Ascending aorta (tissue), 2 donors: ENCODE results near the gene CENPN. TPM values are rescaled to one million over a fixed set of nuclear protein-coding genes. Genes with fewer than 3 reads are reported as not detected.

Experiments
- DNase-seq, 2 donors: peaks; one replicate each; pipeline ENCODE4 v3.0.0-alpha.2; 2019; ENCODE audit warnings: low spot score in 2 of 2
- H3K27ac ChIP-seq, 2 donors: fragments of 200-600 bp; sonication (generic); one replicate each; pipeline ENCODE4 v1.5.1; 2016 to 2017; ENCODE audit warnings: mild to moderate bottlenecking in 1 of 2
- H3K27me3 ChIP-seq: fragments of 200-600 bp; sonication (generic); one replicate; pipeline ENCODE4 v1.5.1; 2017
- H3K36me3 ChIP-seq, 2 donors: fragments of 200-600 bp; sonication (generic); one replicate each; pipeline ENCODE4 v1.5.1; 2016
- H3K4me1 ChIP-seq, 2 donors: fragments of 200-600 bp; sonication (generic); one replicate each; pipeline ENCODE4 v1.5.1; 2016 to 2017; ENCODE audit warnings: mild to moderate bottlenecking in 1 of 2
- H3K4me3 ChIP-seq, 2 donors: fragments of 200-600 bp; sonication (generic); one replicate each; pipeline ENCODE4 v1.5.1; 2016 to 2017; ENCODE audit warnings: mild to moderate bottlenecking in 1 of 2
- H3K9me3 ChIP-seq, 2 donors: fragments of 200-600 bp; sonication (generic); one replicate each; pipeline ENCODE4 v1.5.1; 2016
- CTCF ChIP-seq, 3 experiments: fragments of 200-600 bp in 2 of 3; fragments of 450-650 bp in 1 of 3; sonication (generic) in 2 of 3; IDR thresholded peaks; one replicate each; pipeline ENCODE4 v1.5.1; 2016 to 2019; ENCODE audit warnings: antibody characterized with exemption in 3 of 3, mild to moderate bottlenecking in 1 of 3, moderate library complexity in 1 of 3
- intact Hi-C: fragments of 100-400 bp; cut with DNase I; formaldehyde crosslinking; loops from one replicate; pipeline ENCODE4 v1.15.1; 2023
- total RNA-seq: library from RNA; depleted of rRNA; stranded (reverse); fragments of >200 nt; gene quantifications from one replicate; pipeline ENCODE4 v1.1.0, GENCODE V29; 2016

CENPN gene
- total RNA-seq, 1 donor from 2014 or later, result not detected

DNA sequence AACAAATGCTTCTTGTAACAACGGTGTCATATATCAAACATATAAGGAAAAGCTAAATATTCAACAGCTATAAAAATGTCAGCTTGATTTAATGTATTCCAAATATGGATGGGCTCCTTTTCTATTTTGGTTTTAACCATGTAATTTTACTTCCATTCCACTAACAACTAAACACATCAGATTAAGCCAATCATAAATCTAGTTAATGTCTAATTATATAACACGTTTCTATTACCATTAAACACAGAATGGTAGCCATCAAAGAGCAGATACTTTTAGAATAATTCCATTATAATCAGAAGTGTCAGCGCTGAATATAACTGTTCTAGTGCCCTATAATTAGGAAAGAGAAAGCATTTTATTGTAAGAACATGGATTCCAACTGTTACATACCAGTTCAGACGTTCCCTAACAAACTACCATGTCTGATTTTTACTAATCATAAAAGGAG is 10.3 kb upstream of the CENPN start:
- intact Hi-C loops, result no loop called here
- no peak for DNase-seq
- H3K27me3 ChIP-seq, result no peaks in the 10 kb centered on the region
- TF ChIP-seq CTCF (IDR thresholded peaks at IDR 0.05), result no peak
- H3K9me3 ChIP-seq, result no peaks in the 10 kb centered on the region
- peak overlapping the region; percentile 17 to 46 for H3K4me3 ChIP-seq
- peaks cover 0 to 4% of the 10 kb centered on the region in 2 donors for H3K4me1 ChIP-seq
- no peak overlapping the region for H3K27ac ChIP-seq
- H3K36me3 ChIP-seq, result no peaks in the 10 kb centered on the region

DNA sequence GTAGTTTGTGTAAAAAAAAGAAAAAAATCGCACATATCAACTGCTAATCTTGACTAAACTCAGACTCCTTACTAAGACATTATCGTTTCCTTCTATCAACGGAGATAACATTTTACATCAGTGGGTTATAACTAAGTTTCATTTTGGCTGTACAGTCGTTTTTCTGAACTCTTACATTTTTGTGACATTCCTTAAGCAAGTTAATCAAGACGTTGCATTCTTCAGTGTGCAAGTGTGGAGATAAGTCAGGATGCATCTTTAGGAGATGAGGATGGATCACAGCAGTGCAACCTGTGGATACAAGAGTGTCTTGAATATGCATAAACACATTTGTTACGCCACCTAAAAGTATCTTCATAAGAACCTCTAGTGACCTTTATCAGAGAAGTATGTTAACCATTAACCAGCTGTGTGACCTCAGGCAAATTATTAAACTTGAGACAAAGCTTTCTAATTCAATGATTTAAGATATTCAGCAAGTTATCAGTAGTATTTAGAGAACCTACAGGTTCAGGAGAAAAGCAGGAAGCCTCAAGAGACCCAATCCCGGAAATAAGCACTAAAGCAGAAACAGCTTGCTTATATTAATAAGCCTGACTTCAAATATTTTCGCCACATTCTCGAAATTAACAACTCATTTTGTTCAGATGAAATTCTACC is 9.7 kb upstream of the CENPN start:
- DNase-seq, result no peak
- Histone ChIP-seq H3K27ac (no peak overlapping the region), H3K27me3 (no peaks in the 10 kb centered on the region), H3K4me3 (peak overlapping the region; percentile 17 to 46), H3K36me3 (no peaks in the 10 kb centered on the region), H3K9me3 (no peaks in the 10 kb centered on the region), H3K4me1 (peaks cover 0 to 4% of the 10 kb centered on the region in 2 donors)
- TF ChIP-seq CTCF (IDR thresholded peaks at IDR 0.05), result no peak
- intact Hi-C loops, result no loop called here

GRCh38 chr16:80997964-80998620 is 8.9 kb upstream of the CENPN start:
- no peak for DNase-seq
- Histone ChIP-seq H3K36me3 (no peaks in the 10 kb centered on the region), H3K27ac (no peak overlapping the region), H3K4me3 (peak overlapping the region in 1 of 2 donors; percentile 17), H3K9me3 (no peaks in the 10 kb centered on the region), H3K4me1 (peaks cover 0 to 4% of the 10 kb centered on the region in 2 donors), H3K27me3 (no peaks in the 10 kb centered on the region)
- TF ChIP-seq CTCF (IDR thresholded peaks at IDR 0.05), result no peak
- intact Hi-C loops, result no loop called here

DNA sequence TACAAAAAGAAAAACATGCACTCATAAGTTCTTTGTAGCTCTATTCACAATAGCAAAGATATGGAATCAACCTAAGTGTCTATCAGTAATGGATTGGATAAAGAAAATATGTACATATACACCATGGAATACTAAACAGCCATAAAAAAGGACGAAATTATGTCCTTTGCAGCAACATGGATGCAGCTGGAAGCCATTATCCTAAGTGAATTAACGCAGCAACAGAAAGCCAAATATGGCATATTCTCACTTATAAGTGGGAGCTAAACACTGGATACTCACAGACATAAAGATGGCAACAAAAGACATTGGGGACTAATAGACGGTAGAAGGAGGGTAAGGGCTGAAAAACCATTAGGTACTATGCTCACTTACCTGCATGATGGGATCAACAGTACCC is 6.1 kb upstream of the CENPN start:
- H3K27ac ChIP-seq, result no peak overlapping the region
- no peaks in the 10 kb centered on the region for H3K9me3 ChIP-seq
- H3K27me3 ChIP-seq, result no peaks in the 10 kb centered on the region
- no peaks in the 10 kb centered on the region for H3K36me3 ChIP-seq
- H3K4me3 ChIP-seq, result no peak overlapping the region
- no peak for TF ChIP-seq CTCF (IDR thresholded peaks at IDR 0.05)
- H3K4me1 ChIP-seq, result peaks cover 3 to 16% of the 10 kb centered on the region in 2 donors
- intact Hi-C loops, result loop anchor here (10.0 kb wide), 4 partner anchors 196 to 1164 kb away; partner anchors contain the start of genes CDYL2, CMIP and GAN
- no peak for DNase-seq

DNA sequence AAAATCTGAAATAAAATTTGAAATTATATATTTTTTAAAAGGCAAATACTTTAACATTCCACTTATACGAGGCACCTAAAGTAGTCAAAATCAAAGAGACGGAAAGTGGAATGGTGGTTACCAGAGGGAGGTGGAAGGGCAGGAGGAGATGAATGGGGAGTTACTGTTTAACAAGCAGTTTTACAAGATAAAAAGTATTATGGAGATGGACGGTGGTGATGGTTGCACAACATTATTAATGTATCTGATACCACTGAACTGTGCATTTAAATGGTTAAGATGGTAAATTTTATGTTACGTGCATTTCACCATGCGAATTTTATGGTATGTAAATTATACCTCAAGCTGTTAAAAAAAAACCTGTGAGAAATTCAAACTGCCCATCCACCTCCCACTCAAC is 5.7 kb upstream of the CENPN start:
- intact Hi-C loops, result loop anchor here (10.0 kb wide), 4 partner anchors 197 to 1163 kb away; partner anchors contain the start of genes CDYL2, CMIP and GAN
- H3K27me3 ChIP-seq, result no peaks in the 10 kb centered on the region
- no peak overlapping the region for H3K4me3 ChIP-seq
- DNase-seq, result no peak
- H3K4me1 ChIP-seq, result peaks cover 3 to 17% of the 10 kb centered on the region in 2 donors
- H3K27ac ChIP-seq, result no peak overlapping the region
- TF ChIP-seq CTCF (IDR thresholded peaks at IDR 0.05), result no peak
- H3K9me3 ChIP-seq, result no peaks in the 10 kb centered on the region
- H3K36me3 ChIP-seq, result no peaks in the 10 kb centered on the region
